Natural killer cell (primary cell): Measurements from ENCODE around the gene GDPD1. TPM values are rescaled to one million over a fixed set of nuclear protein-coding genes. Genes with fewer than 3 reads are reported as not detected.

Experiments
- ATAC-seq, 3 donors: fragments of 150-1000 bp in 2 of 3; fragments of 200-7000 bp in 1 of 3; cut with Tn5 transposase; 1 replicate in 1 of 3; 2 replicates in 2 of 3; pipeline ENCODE4 v1.10.0; 2021; ENCODE audit warnings: mild to moderate bottlenecking in 2 of 3, moderate library complexity in 2 of 3
- DNase-seq, 2 donors: peaks; one replicate each; pipeline versions ENCODE4 v3.0.0 to v3.0.0-alpha.2; 2013 to 2021; ENCODE audit warnings: mixed read lengths in 1 of 2
- H3K27ac ChIP-seq: one replicate; pipeline ENCODE4 v1.5.1; 2013; ENCODE audit warnings: mild to moderate bottlenecking, low read length
- H3K27me3 ChIP-seq: one replicate; pipeline ENCODE4 v1.6.1; 2013; ENCODE audit warnings: low read length; ENCODE audit not compliant: control insufficient read depth, insufficient read depth
- H3K36me3 ChIP-seq: one replicate; pipeline ENCODE4 v1.6.1; 2013; ENCODE audit warnings: low read length; ENCODE audit not compliant: control insufficient read depth, insufficient read depth
- H3K4me1 ChIP-seq: one replicate; pipeline ENCODE4 v1.6.1; 2013; ENCODE audit warnings: low read length; ENCODE audit not compliant: control insufficient read depth, insufficient read depth
- H3K4me3 ChIP-seq: one replicate; pipeline ENCODE4 v1.5.1; 2013; ENCODE audit warnings: low read length
- H3K9me3 ChIP-seq: one replicate; pipeline ENCODE4 v1.6.1; 2013; ENCODE audit warnings: low read length; ENCODE audit not compliant: control insufficient read depth, insufficient read depth
- H3K27ac Mint-ChIP-seq, 2 donors: one replicate each; pipeline ENCODE4 v1.8.0; 2022; ENCODE audit warnings: mild to moderate bottlenecking in 2 of 2, mixed read lengths in 2 of 2, moderate library complexity in 1 of 2
- H3K27me3 Mint-ChIP-seq, 2 donors: one replicate each; pipeline ENCODE4 v1.8.0; 2022; ENCODE audit warnings: low read depth in 2 of 2, mixed read lengths in 2 of 2
- H3K36me3 Mint-ChIP-seq: one replicate; pipeline ENCODE4 v1.8.0; 2022; ENCODE audit warnings: mixed read lengths
- H3K4me1 Mint-ChIP-seq, 2 donors: one replicate each; pipeline ENCODE4 v1.8.0; 2022; ENCODE audit warnings: mixed read lengths in 2 of 2
- H3K4me3 Mint-ChIP-seq: one replicate; pipeline ENCODE4 v1.8.0; 2022; ENCODE audit warnings: mild to moderate bottlenecking, moderate library complexity, mixed read lengths
- H3K9me3 Mint-ChIP-seq, 2 donors: one replicate each; pipeline ENCODE4 v1.8.0; 2022; ENCODE audit warnings: mixed read lengths in 2 of 2
- CTCF ChIP-seq: fragments of 200-600 bp; IDR thresholded peaks from one replicate; pipeline ENCODE4 v1.8.0; 2022; ENCODE audit warnings: antibody characterized with exemption
- WGBS: methylation state at CpG from one replicate; pipeline ENCODE4 v1.1.7; 2013; ENCODE audit warnings: missing lambda C conversion rate; ENCODE audit not compliant: insufficient coverage; 5-methylcytosine and 5-hydroxymethylcytosine counted together
- intact Hi-C: fragments of 100-400 bp; cut with micrococcal nuclease; formaldehyde crosslinking; loops from one replicate; pipeline ENCODE4 v1.14.2; 2022
- total RNA-seq, 4 donors: library from RNA; stranded (reverse); fragments of 120-200 nt in 1 of 4; gene quantifications; one replicate each; pipeline versions ENCODE4 v1.2.3 to v1.2.4, GENCODE V29; 2013 to 2022

The GDPD1 gene
- total RNA-seq, 3 donors from 2014 or later (not counting 1 experiment from before 2014, with no cell fraction given), result 4.0 to 5.3 (median 5.1) TPM

GRCh38 chr17:59254742-59255141 is 34.4 kb downstream of the GDPD1 start:
- Mint-ChIP-seq H3K9me3 (no peaks in the 10 kb centered on the region), H3K4me3 (no peak overlapping the region), H3K27me3 (no peaks in the 10 kb centered on the region), H3K27ac (no peak overlapping the region), H3K36me3 (no peaks in the 10 kb centered on the region), H3K4me1 (no peaks in the 10 kb centered on the region)
- intact Hi-C loops, result no loop called here
- Histone ChIP-seq H3K9me3 (no peaks in the 10 kb centered on the region), H3K27ac (no peak overlapping the region), H3K36me3 (no peaks in the 10 kb centered on the region), H3K4me1 (no peaks in the 10 kb centered on the region), H3K27me3 (no peaks in the 10 kb centered on the region), H3K4me3 (no peak overlapping the region)
- no peak for DNase-seq
- WGBS, result 91% methylated on average over 2 of the region's 2 CpGs
- no peak for ATAC-seq
- no peak for TF ChIP-seq CTCF

GRCh38 chr17:59257101-59257500 is 36.8 kb downstream of the GDPD1 start:
- Mint-ChIP-seq H3K27ac (no peak overlapping the region), H3K9me3 (no peaks in the 10 kb centered on the region), H3K4me3 (no peak overlapping the region), H3K36me3 (no peaks in the 10 kb centered on the region), H3K27me3 (no peaks in the 10 kb centered on the region), H3K4me1 (no peaks in the 10 kb centered on the region)
- Histone ChIP-seq H3K27me3 (no peaks in the 10 kb centered on the region), H3K4me1 (no peaks in the 10 kb centered on the region), H3K4me3 (no peak overlapping the region), H3K27ac (no peak overlapping the region), H3K36me3 (no peaks in the 10 kb centered on the region), H3K9me3 (no peaks in the 10 kb centered on the region)
- no peak for TF ChIP-seq CTCF
- ATAC-seq (no peak), DNase-seq (no peak)
- intact Hi-C loops, result no loop called here
- WGBS, result no CpG with 5 or more reads among the region's 2 CpGs

GRCh38 chr17:59260722-59261121 is 40.4 kb downstream of the GDPD1 start:
- 93% methylated on average over 2 of the region's 2 CpGs for WGBS
- Histone ChIP-seq H3K36me3 (no peaks in the 10 kb centered on the region), H3K4me3 (no peak overlapping the region), H3K9me3 (no peaks in the 10 kb centered on the region), H3K27me3 (no peaks in the 10 kb centered on the region), H3K27ac (no peak overlapping the region), H3K4me1 (no peaks in the 10 kb centered on the region)
- no peak for TF ChIP-seq CTCF
- Mint-ChIP-seq H3K27ac (no peak overlapping the region), H3K27me3 (no peaks in the 10 kb centered on the region), H3K36me3 (no peaks in the 10 kb centered on the region), H3K4me3 (no peak overlapping the region), H3K4me1 (no peaks in the 10 kb centered on the region), H3K9me3 (no peaks in the 10 kb centered on the region)
- intact Hi-C loops, result no loop called here
- DNase-seq (no peak), ATAC-seq (no peak)

GRCh38 chr17:59266745-59267144 is 46.4 kb downstream of the GDPD1 start:
- Histone ChIP-seq H3K4me3 (no peak overlapping the region), H3K9me3 (no peaks in the 10 kb centered on the region), H3K4me1 (no peaks in the 10 kb centered on the region), H3K27me3 (no peaks in the 10 kb centered on the region), H3K36me3 (no peaks in the 10 kb centered on the region), H3K27ac (no peak overlapping the region)
- no peak for ATAC-seq
- Mint-ChIP-seq H3K4me1 (no peaks in the 10 kb centered on the region), H3K27me3 (no peaks in the 10 kb centered on the region), H3K36me3 (no peaks in the 10 kb centered on the region), H3K9me3 (no peaks in the 10 kb centered on the region), H3K4me3 (no peak overlapping the region), H3K27ac (no peak overlapping the region)
- WGBS, result no CpG with 5 or more reads among the region's 4 CpGs
- intact Hi-C loops, result no loop called here
- no peak for DNase-seq
- TF ChIP-seq CTCF, result no peak
